ENCODE measurements around the gene MAP3K13.
A peak's percentile ranks its signal among the peaks of the same experiment; 100 is the strongest.

Gene MAP3K13

GRCh38 chr3:185342459-185343174 is 20.3 kb upstream of the MAP3K13 start:
- TF ChIP-seq CTCF (IDR thresholded peaks at IDR 0.05; ENCODE audit: low read depth, low read length), result no peak
- DNase-seq (ENCODE audit: extremely low read depth, low read depth), result no peak

- TF ChIP-seq CTCF (IDR thresholded peaks at IDR 0.05; ENCODE audit: low read depth, low read length), result no peak
- DNase-seq (ENCODE audit: extremely low read depth, low read depth), result no peak
These were observed 15.5 kb upstream of the MAP3K13 start for GRCh38 chr3:185347399-185347798.

- DNase-seq (ENCODE audit: extremely low read depth, low read depth), result no peak
- TF ChIP-seq CTCF (IDR thresholded peaks at IDR 0.05; ENCODE audit: low read depth, low read length), result no peak
These were observed 12.1 kb upstream of the MAP3K13 start for GRCh38 chr3:185350841-185351240.

- TF ChIP-seq CTCF (IDR thresholded peaks at IDR 0.05; ENCODE audit: low read depth, low read length), result no peak
- DNase-seq (ENCODE audit: extremely low read depth, low read depth), result no peak
These were observed 11.5 kb upstream of the MAP3K13 start for GRCh38 chr3:185351396-185351795.

- DNase-seq (ENCODE audit: extremely low read depth, low read depth), result no peak
- TF ChIP-seq CTCF (IDR thresholded peaks at IDR 0.05; ENCODE audit: low read depth, low read length), result no peak
These were observed 9.7 kb upstream of the MAP3K13 start for GRCh38 chr3:185353225-185353624.

GRCh38 chr3:185353823-185354614 is 8.9 kb upstream of the MAP3K13 start:
- peak; percentile 58 for TF ChIP-seq CTCF (IDR thresholded peaks at IDR 0.05; ENCODE audit: low read depth, low read length)
- DNase-seq (ENCODE audit: extremely low read depth, low read depth), result no peak

- DNase-seq (ENCODE audit: extremely low read depth, low read depth), result no peak
- no peak for TF ChIP-seq CTCF (IDR thresholded peaks at IDR 0.05; ENCODE audit: low read depth, low read length)
These were observed 6.4 kb upstream of the MAP3K13 start for GRCh38 chr3:185356499-185356898.

All from AG09319 (cell line).